ENCODE results near the gene AKAP6. TPM values are rescaled to one million over a fixed set of nuclear protein-coding genes. Genes with fewer than 3 reads are reported as not detected.

The AKAP6 gene
- total RNA-seq, 1 experiment from 2014 or later: 1.9 TPM

DNA sequence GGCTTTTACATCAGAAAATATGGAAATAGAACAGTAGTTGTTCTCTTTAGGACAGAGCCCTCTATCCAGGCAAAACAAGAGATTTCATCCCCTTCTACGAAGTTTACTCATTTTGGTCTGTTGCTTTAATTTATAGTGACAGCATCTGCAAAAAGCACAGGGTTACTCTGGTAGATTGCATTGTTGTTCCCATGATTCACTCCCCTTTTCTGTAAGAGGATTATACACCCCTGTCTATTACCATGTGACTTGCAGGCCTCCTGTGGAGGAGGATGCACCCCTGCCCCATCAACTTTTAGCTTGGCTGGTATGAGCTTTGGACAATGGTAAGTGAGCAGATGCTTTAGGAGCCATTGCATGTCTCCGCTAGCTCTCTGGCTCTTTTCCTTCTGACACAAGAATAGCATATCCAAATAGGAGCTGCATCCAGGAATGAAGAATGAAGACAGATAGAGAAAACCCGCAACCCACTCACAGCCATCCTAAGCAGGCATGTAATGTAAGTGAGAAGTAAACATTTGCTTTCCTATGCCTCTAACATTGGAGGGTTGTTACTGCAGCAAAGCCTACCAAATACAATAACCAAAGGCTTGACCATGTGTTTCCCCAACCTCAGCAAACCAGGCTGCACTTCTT is 304.2 kb downstream of the AKAP6 start:
- ChIA-PET CTCF (no interaction called here), POLR2A (no interaction called here), RAD21 (ENCODE audit: low non-redundant PET in 1 of 2, low total read pairs in 2 of 2, uncharacterized antibody in 2 of 2, unreplicated experiment in 2 of 2) (no interaction called here)
- no peak overlapping the region for H3K4me3 ChIP-seq (replicated peaks in 1 of 2; ENCODE audit: low read depth in 1 of 2, low read length in 2 of 2)
- H3K9me3 ChIP-seq (ENCODE audit: control insufficient read depth in 1 of 2, insufficient read depth in 1 of 2, low read depth in 1 of 2, low read length in 2 of 2): no peaks in the 10 kb centered on the region
- DNase-seq (ENCODE audit: low read depth, low spot score): no peak
- no peak overlapping the region for H3K9ac ChIP-seq (ENCODE audit: low read length)
- intact Hi-C loops (cut with micrococcal nuclease): no loop called here
- no peaks in the 10 kb centered on the region for H3K9me2 ChIP-seq (ENCODE audit: insufficient read depth)
- no peak for ATAC-seq
- no TSS peak for BruUV-seq (replicated peaks)
- no peaks in the 10 kb centered on the region for H3K36me3 ChIP-seq (ENCODE audit: control insufficient read depth in 1 of 2, insufficient read depth in 2 of 2, low read length in 2 of 2)
- no peak overlapping the region for H3K27ac ChIP-seq (ENCODE audit: low read depth, low read length)
- TF ChIP-seq SP1 (IDR thresholded peaks at IDR 0.05; ENCODE audit: low read depth): no peak
- no peaks in the 10 kb centered on the region for H3K4me1 ChIP-seq (ENCODE audit: control insufficient read depth in 1 of 2, insufficient read depth in 2 of 2, low read length in 2 of 2)
- H3K4me2 ChIP-seq (ENCODE audit: low read length): no peak overlapping the region
- no peaks in the 10 kb centered on the region for H4K20me1 ChIP-seq (ENCODE audit: insufficient read depth)
- H2AFZ ChIP-seq (ENCODE audit: low read depth, low read length, poor library complexity, severe bottlenecking): no peak overlapping the region
- H3K27me3 ChIP-seq (ENCODE audit: insufficient read depth, low read length): peaks cover 35% of the 10 kb centered on the region
- H3K79me2 ChIP-seq (ENCODE audit: insufficient read depth, low read length): no peaks in the 10 kb centered on the region

DNA sequence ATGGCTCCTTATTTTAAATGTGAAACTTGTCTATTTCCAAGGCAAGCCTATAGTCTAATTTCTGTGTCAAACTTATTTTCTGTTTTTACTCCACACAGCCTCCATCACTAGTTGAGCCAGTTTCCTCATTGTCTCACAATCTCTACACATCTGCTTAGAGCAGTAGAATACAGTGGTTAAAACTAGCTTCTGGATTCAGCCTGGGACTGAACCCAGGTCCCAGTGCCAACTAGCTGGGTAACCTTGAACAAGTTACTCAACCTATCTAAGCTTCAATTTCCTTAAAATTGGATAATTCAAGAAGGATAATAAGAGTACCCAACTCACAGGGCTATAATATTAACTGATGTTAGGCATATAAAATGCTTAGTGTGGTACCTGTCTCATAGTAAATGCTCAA is 304.8 kb downstream of the AKAP6 start:
- ChIA-PET POLR2A (no interaction called here), RAD21 (ENCODE audit: low non-redundant PET in 1 of 2, low total read pairs in 2 of 2, uncharacterized antibody in 2 of 2, unreplicated experiment in 2 of 2) (no interaction called here), CTCF (no interaction called here)
- intact Hi-C loops (cut with micrococcal nuclease): no loop called here
- H3K4me3 ChIP-seq (replicated peaks in 1 of 2; ENCODE audit: low read depth in 1 of 2, low read length in 2 of 2): no peak overlapping the region
- H3K9me2 ChIP-seq (ENCODE audit: insufficient read depth): no peaks in the 10 kb centered on the region
- H3K9me3 ChIP-seq (ENCODE audit: control insufficient read depth in 1 of 2, insufficient read depth in 1 of 2, low read depth in 1 of 2, low read length in 2 of 2): no peaks in the 10 kb centered on the region
- H4K20me1 ChIP-seq (ENCODE audit: insufficient read depth): no peaks in the 10 kb centered on the region
- no peak overlapping the region for H2AFZ ChIP-seq (ENCODE audit: low read depth, low read length, poor library complexity, severe bottlenecking)
- H3K79me2 ChIP-seq (ENCODE audit: insufficient read depth, low read length): no peaks in the 10 kb centered on the region
- H3K36me3 ChIP-seq (ENCODE audit: control insufficient read depth in 1 of 2, insufficient read depth in 2 of 2, low read length in 2 of 2): no peaks in the 10 kb centered on the region
- no peak for ATAC-seq
- no peak overlapping the region for H3K9ac ChIP-seq (ENCODE audit: low read length)
- H3K27me3 ChIP-seq (ENCODE audit: insufficient read depth, low read length): peaks cover 37% of the 10 kb centered on the region
- no TSS peak for BruUV-seq (replicated peaks)
- no peak for TF ChIP-seq YY1 (IDR thresholded peaks at IDR 0.05; ENCODE audit: extremely low read depth, insufficient replicate concordance, low read depth, low read length)
- no peak for TF ChIP-seq FOSL1 (IDR thresholded peaks at IDR 0.05; ENCODE audit: low read depth)
- no peak for TF ChIP-seq ATF3 (IDR thresholded peaks at IDR 0.05)
- no peak for TF ChIP-seq CBX3 (IDR thresholded peaks at IDR 0.05; ENCODE audit: low read depth)
- no peak for TF ChIP-seq TCF7L2 (IDR thresholded peaks at IDR 0.05; ENCODE audit: borderline replicate concordance, extremely low read depth, insufficient read depth, insufficient read length)
- TF ChIP-seq ZNF274 (IDR thresholded peaks at IDR 0.05; ENCODE audit: low read depth, low read length): no peak
- no peak for TF ChIP-seq JUND (IDR thresholded peaks at IDR 0.05)
- no peak for TF ChIP-seq POLR2AphosphoS5 (IDR thresholded peaks at IDR 0.05; ENCODE audit: low read depth, low read length)
- TF ChIP-seq ZFX (IDR thresholded peaks at IDR 0.05): no peak
- TF ChIP-seq, protein P1, sequence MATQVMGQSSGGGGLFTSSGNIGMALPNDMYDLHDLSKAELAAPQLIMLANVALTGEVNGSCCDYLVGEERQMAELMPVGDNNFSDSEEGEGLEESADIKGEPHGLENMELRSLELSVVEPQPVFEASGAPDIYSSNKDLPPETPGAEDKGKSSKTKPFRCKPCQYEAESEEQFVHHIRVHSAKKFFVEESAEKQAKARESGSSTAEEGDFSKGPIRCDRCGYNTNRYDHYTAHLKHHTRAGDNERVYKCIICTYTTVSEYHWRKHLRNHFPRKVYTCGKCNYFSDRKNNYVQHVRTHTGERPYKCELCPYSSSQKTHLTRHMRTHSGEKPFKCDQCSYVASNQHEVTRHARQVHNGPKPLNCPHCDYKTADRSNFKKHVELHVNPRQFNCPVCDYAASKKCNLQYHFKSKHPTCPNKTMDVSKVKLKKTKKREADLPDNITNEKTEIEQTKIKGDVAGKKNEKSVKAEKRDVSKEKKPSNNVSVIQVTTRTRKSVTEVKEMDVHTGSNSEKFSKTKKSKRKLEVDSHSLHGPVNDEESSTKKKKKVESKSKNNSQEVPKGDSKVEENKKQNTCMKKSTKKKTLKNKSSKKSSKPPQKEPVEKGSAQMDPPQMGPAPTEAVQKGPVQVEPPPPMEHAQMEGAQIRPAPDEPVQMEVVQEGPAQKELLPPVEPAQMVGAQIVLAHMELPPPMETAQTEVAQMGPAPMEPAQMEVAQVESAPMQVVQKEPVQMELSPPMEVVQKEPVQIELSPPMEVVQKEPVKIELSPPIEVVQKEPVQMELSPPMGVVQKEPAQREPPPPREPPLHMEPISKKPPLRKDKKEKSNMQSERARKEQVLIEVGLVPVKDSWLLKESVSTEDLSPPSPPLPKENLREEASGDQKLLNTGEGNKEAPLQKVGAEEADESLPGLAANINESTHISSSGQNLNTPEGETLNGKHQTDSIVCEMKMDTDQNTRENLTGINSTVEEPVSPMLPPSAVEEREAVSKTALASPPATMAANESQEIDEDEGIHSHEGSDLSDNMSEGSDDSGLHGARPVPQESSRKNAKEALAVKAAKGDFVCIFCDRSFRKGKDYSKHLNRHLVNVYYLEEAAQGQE (IDR thresholded peaks at IDR 0.05; ENCODE audit: low read depth): no peak
- TF ChIP-seq POLR2A (IDR thresholded peaks at IDR 0.05; ENCODE audit: borderline replicate concordance, extremely low read depth, insufficient read depth, insufficient read length): no peak
- no peak for TF ChIP-seq MAX (IDR thresholded peaks at IDR 0.05)
- TF ChIP-seq SIN3A (IDR thresholded peaks at IDR 0.05; ENCODE audit: low read depth): no peak
- TF ChIP-seq EZH2 (IDR thresholded peaks at IDR 0.05): no peak
- no peak for TF ChIP-seq SRF (IDR thresholded peaks at IDR 0.05; ENCODE audit: low read depth)
- no peak for TF ChIP-seq EZH2phosphoT487 (IDR thresholded peaks at IDR 0.05; ENCODE audit: borderline replicate concordance)
- no peak for TF ChIP-seq ELF1 (IDR thresholded peaks at IDR 0.05; ENCODE audit: borderline replicate concordance, low read depth)
- no peak for DNase-seq (ENCODE audit: low read depth, low spot score)
- no peak overlapping the region for H3K27ac ChIP-seq (ENCODE audit: low read depth, low read length)
- no peaks in the 10 kb centered on the region for H3K4me1 ChIP-seq (ENCODE audit: control insufficient read depth in 1 of 2, insufficient read depth in 2 of 2, low read length in 2 of 2)
- H3K4me2 ChIP-seq (ENCODE audit: low read length): no peak overlapping the region
